ENCODE data around the gene CDK5. TPM values are rescaled to one million over a fixed set of nuclear protein-coding genes. Genes with fewer than 3 reads are reported as not detected.

Gene CDK5
- total RNA-seq, 1 donor from 2014 or later = 10.4 TPM

- no peaks in the 10 kb centered on the region for H3K36me3 ChIP-seq
- ATAC-seq (peak; percentile 76), DNase-seq (peak; percentile 96)
- no peak for TF ChIP-seq CTCF (IDR thresholded peaks at IDR 0.05)
- no peaks in the 10 kb centered on the region for H3K9me3 ChIP-seq
- intact Hi-C loops (cut with DNase I) = no loop called here
- no peaks in the 10 kb centered on the region for H3K27me3 ChIP-seq
- H3K27ac ChIP-seq = peak within 1 kb of the TSS; percentile 84
- peak within 1 kb of the TSS; percentile 88 for H3K4me3 ChIP-seq
- H3K4me1 ChIP-seq = peaks cover 65% of the 10 kb centered on the region
Measured at GRCh38 chr7:151085691-151086620, 28.3 kb upstream of the CDK5 start, which contains the start of gene AGAP3. AGAP3 (plus strand) TSS chr7:151086475; CDS start chr7:151086742, 267 bp downstream.

GRCh38 chr7:151085329-151085690, 27.6 kb upstream of the CDK5 start:
- Histone ChIP-seq H3K36me3 (no peaks in the 10 kb centered on the region), H3K4me1 (peaks cover 63% of the 10 kb centered on the region), H3K9me3 (no peaks in the 10 kb centered on the region), H3K27ac (peak overlapping the region; percentile 82), H3K27me3 (no peaks in the 10 kb centered on the region), H3K4me3 (peak overlapping the region; percentile 62)
- no peak for ATAC-seq
- TF ChIP-seq CTCF (IDR thresholded peaks at IDR 0.05) = no peak
- intact Hi-C loops (cut with DNase I) = no loop called here
- no peak for DNase-seq

DNA sequence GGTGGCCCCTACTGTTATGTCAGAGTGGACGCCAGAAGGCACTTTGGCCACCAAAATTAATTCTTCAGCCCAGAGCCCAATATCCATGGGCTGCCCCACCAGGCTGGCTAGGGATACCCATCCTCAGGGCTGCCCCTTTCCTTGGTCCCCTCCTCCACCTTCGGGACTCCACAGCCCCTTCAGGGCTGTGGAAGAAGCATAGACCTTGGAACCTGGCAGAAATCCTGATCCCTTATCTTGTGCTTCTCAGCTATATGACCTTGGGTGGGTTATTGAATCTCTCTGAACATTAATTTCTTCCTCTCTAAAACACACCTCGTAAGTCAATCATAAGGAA, 26.1 kb upstream of the CDK5 start:
- TF ChIP-seq CTCF (IDR thresholded peaks at IDR 0.05) = no peak
- Histone ChIP-seq H3K27me3 (no peaks in the 10 kb centered on the region), H3K36me3 (no peaks in the 10 kb centered on the region), H3K27ac (peak overlapping the region; percentile 82), H3K9me3 (no peaks in the 10 kb centered on the region), H3K4me3 (peak overlapping the region; percentile 71), H3K4me1 (peaks cover 62% of the 10 kb centered on the region)
- DNase-seq = no peak
- intact Hi-C loops (cut with DNase I) = no loop called here
- ATAC-seq = no peak

- no peak for TF ChIP-seq CTCF (IDR thresholded peaks at IDR 0.05)
- DNase-seq (peak; percentile 92), ATAC-seq (peak; percentile 45)
- peak within 1 kb of the TSS; percentile 71 for H3K4me3 ChIP-seq
- no peaks in the 10 kb centered on the region for H3K36me3 ChIP-seq
- no peaks in the 10 kb centered on the region for H3K27me3 ChIP-seq
- H3K27ac ChIP-seq = peak within 1 kb of the TSS; percentile 82
- no peaks in the 10 kb centered on the region for H3K9me3 ChIP-seq
- intact Hi-C loops (cut with DNase I) = no loop called here
- peaks cover 59% of the 10 kb centered on the region for H3K4me1 ChIP-seq
Measured at GRCh38 chr7:151083071-151083823, 25.6 kb upstream of the CDK5 start, which contains the start of gene TMUB1. TMUB1 (minus strand) TSS chr7:151083493; CDS start chr7:151082563, 930 bp downstream.

DNA sequence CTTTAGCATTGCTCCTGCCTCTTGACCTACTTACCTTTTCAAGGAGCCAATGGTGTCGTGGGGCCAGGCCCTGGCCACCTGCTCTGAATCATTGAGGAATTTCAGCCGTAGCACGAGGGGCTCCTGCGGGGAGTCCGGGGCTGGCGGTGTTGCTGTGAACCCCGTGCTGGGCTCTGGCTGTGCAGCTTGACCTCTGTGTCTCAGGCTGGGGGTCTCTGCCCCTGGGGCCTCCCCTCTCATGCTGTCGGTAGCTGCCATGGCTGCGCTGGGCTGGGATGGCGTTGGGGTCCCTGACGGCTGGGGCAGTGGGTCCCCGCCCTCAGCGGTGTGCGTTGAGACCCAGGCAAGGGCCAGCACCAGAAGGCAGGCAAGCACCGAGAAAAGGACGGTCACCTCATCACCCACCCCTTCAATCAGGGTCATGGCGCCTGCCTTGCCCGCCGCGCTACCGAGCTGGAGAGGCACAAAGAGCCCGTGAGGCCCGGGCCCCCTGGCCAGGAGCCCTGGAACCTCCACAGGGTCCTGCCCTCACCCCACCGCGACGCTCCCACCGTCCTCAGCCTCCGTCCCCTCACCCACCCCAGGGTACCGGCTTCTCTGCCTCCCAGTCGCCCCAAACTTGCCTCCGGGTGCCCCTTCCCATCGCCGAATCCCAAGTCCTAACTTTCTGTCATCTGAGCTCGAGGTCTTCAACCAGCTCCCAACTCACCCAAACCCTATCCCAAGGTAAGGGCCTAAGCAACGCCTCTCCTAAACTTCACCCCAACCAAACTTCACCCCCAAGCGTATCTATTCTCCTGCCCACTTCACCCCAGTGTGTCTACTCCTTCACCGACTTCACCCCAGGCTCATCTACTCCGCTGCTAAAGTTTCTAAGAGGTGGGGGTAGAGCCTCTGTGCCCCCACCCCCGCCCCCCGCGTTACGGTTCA, 24.7 kb upstream of the CDK5 start:
- TF ChIP-seq CTCF (IDR thresholded peaks at IDR 0.05) = no peak
- no peaks in the 10 kb centered on the region for H3K27me3 ChIP-seq
- ATAC-seq (no peak), DNase-seq (no peak)
- H3K27ac ChIP-seq = peak overlapping the region; percentile 88
- H3K9me3 ChIP-seq = no peaks in the 10 kb centered on the region
- intact Hi-C loops (cut with DNase I) = no loop called here
- peak overlapping the region; percentile 71 for H3K4me3 ChIP-seq
- no peaks in the 10 kb centered on the region for H3K36me3 ChIP-seq
- peaks cover 52% of the 10 kb centered on the region for H3K4me1 ChIP-seq

Data from upper lobe of right lung (tissue), 1 donor.